Forelimb muscle (tissue), 1 donor: ENCODE measurements around the gene RAD51D. TPM values are rescaled to one million over a fixed set of nuclear protein-coding genes. Genes with fewer than 3 reads are reported as not detected.
"Not testable (repeated sequence)": the region's sequence is repeated elsewhere in the genome, so short reads cannot be mapped to it uniquely, and the experiment has no call there.

Source experiments
- DNase-seq: peaks from one replicate; pipeline ENCODE4 v3.0.0-alpha.2; 2013; ENCODE audit warnings: low read depth
- polyA plus RNA-seq: library from polyadenylated mRNA; unstranded; fragments of 120-200 nt; gene quantifications from one replicate; pipeline ENCODE4 v1.2.1, GENCODE V29; 2013; ENCODE audit not compliant: insufficient read length

The RAD51D gene
- 6.4 TPM for polyA plus RNA-seq

DNA sequence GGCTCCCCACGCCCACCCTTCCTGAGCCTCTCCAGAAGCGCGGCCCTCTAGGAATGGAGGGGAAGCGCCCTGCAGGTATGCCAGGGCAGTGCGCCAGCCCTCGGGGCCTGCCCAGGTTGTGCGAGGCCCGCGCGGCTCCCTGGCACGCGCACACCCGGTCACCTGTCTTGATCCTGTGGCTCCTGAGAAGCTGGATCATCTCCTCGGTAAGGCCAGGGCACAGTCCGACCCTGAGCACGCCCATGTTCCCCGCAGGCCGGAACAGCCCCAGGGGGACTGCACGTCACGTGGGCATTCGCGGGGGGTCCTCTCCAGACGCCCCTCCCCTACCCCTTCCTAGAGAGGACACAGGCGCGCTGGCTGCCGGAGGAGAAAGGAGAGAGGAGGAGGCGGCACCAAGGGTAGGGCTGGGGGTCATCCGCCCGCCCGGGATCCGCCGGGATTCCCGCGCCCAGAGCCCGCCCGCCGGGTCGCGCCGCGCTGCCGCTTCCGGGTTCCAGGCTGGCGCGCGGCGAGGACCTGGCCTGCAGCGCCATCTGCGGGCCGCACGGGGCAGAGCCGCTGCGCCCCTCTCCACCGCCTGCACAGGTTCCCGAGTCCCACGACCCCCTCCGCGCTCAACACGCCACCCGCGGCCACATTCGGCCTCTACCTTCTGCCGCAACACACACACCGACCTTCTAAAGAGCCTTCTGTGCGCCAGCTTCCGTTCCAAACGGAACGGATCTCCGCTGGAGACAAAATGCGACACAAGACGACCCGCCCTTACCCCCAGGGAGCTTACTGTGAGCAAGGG lies at the start of gene RAD51D:
RAD51D (minus strand) TSS at position 491 of the 796 bp plus-strand sequence; CDS start at position 244, 247 bp downstream.
- DNase-seq, result no peak

DNA sequence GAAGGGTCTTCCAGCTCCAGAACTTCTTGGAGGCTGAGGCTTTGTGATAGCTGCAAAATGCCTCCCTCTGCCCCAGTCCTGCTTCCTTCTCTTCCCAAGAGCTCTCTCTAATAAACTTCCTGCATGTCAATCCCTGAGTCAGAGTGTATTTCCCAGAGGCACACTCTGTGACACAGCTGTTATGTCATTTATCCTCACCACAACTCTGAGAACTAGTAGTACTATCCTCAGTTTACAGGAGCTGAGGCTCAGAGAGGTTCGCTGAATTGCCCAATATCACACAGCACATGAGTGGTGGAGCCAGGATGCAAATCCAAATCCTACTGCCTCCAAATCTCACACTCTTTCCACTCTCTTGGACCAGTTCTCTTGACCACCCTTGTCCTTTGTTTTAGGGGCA lies 48.0 kb upstream of the RAD51D start:
- no peak for DNase-seq

DNA sequence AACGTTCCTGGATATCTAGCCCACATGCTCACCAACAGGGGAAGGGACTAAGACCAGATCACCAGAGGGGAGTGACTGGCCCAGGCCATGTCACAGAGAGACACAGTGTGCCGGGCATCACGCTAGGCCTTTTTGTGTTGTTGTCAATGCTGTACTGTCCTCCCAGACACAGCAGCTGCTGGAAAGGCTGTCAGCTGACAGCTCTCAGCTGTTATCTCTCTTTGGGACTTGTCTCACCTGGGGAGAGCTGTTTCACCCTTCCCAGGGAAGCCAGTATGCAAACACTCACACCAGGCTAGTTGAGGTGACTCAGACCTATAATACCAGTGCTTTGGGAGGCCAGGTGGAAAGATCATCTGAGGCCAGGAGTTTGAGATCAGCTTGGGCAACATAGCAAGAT lies 47.4 kb upstream of the RAD51D start:
- DNase-seq, result no peak

DNA sequence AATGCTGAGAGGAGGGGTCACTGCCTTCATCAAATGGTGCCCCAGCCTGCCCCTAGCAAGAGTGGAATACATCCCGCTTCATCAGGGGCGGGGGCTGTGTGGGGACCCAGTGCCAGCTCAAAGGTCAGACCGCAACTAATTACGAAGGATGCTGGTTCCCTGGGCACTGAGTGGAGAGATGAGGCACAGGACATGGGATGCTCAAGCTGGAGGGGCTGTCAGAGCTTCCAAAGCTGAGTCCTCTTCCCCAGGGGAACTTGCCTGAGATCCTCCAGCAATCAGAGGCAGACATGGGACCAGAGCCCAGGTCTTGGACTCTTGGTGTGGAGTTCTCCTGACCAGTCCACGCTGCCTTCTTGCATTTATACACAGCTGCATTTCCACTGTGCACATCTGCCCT lies 46.9 kb upstream of the RAD51D start:
- DNase-seq, result no peak

DNA sequence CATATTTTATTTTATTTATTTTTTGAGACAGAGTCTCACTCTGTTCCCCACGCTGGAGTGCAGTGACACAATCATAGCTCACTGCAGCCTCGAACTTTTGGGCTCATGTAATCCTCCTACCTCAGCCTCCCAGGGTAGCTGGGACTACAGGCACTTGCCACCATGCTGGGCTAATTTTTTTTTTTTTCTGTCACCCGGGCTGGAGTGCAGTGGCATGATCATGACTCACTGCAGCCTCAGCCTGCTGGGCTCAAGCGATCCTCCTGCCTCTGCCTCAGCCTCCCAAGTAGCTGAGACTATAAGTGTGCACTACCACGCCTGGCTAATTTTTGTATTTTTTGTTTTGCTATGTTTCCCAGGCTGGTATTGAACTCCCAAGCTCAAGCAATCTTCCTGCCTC lies 45.1 kb upstream of the RAD51D start:
- no peak for DNase-seq

DNA sequence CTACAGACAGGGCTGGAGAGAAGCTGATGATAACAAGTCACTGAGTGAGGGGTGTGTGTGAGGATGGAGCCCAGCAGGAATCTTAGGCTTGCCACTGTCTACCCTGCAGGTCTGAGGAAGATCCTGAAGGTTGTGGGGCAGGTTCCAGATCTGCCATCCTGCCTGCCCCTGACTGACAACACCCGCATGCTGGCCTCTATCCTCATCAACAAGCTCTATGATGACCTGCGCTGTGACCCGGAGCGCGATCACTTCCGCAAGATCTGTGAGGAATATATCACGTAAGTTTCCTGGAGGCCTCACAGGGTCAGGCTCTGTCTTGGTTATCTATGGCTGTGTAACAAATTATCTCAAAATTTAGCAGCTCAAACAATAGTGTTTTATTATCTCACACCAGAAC lies 44.2 kb upstream of the RAD51D start:
- DNase-seq, result no peak

DNA sequence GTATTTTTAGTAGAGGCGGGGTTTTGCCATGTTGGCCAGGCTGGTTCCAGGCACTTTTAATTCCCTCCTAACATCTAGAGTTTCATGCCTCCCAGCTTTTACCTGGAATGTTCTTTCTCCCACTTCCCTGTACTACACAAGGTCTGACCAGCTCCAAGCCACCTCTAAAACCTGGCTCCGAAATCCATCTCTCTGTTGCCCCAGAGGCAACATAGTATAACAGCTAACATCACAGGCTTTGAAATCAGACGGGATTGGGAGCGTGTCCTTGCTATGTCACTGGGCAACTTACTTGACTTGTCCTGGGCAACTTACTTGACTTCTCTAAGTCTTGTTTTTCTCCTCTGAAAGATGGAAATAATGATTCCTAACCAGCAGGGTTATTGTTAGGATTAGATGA lies 43.1 kb upstream of the RAD51D start:
- DNase-seq, result no peak

DNA sequence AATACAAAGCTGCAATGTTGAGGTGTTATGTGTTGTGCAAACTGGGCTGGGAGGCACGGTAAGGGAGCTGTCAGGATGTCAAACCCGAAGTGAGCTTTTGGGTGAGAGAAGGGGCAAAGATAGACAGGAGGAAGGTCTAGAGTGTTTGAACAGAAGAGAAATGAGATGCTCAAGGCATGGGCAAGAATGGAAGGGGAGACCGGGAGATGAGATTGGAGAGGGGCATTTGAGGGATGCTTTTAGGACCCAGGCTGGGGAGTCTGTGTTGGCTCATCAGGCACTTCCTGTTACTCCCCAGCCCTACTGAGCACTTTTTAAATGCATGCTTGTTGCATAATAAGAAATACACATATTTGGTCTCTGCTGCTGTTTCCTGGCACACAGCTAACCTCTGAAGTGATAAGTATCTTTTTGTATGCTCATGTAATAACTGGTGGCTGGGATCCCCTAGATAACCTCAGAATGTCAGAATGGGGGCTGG lies 41.7 kb upstream of the RAD51D start:
- no peak for DNase-seq

DNA sequence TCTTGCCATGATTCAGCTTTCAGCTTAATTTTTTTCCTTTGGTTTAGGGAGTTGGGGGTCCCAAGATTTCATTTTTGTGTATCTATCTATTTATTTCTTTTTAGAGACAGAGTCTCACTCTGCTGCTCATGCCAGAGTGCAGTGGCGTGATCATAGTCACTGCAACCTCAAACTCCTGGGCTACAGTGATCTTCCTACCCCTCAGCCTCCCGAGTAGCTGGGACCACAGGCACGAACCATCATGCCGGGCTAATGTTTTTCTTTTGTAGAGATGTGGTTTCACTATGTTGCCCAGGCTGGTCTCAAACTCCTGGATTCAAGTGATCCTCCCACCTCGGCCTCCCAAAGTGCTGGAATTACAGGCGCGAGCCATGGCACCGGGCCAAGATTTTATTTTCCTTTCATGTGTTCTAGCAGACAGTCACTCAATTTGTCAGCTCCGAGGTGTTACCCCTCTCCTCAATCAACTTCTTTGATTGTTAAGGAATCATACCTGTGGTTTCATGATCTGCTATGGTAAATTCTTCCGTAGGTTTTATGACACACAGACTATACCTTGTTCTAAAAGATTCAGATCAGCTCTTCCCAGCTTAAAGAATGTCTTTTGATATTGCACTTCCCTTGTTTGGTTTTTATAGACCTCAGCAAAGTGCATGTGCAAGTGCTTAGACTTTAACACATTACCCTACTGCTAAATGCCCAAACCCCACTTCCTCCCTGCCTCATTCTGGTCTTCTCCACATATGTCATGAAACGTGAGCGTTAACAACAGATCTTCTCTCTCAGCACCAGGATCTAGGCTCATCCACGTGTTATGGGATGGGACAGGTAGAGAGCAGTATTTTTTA lies 40.9 kb upstream of the RAD51D start:
- no peak for DNase-seq

DNA sequence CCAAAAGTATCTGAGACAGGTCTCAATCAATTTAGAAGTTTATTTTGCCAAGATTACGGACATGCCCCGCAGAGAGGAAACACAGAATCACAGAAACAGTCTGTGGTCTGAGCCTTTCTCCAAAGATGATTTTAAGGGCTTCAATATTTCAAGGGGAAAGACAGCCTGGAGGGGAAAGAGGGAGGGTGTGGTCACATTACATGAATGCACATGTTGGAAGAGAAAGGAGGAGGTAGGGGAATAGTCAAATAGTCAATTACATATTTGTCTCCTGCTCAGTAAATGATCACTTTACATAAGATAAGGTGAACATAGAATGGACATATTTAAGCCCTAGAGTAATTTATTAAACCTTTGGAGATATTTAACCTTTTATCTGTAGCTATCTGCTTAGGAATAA lies 40.3 kb upstream of the RAD51D start:
- no peak for DNase-seq

DNA sequence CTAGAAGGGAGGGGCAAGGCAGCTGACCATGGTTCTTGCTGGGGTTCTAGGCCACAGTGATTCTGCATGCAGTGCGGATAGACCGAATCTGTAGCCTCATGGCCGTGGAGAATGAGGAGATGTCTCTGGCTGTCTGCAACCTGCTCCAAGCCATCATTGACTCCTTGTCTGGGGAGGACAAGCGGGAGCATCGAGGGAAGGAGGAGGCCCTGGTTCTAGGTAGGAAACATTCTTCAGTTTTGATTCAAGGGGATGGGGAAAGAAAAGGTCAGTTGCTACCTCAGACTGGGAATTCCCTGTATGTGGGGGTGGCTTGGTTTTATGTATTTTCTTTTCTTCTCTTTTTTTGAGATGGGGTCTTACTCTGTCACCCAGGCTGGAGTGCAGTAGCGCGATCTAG lies 35.6 kb upstream of the RAD51D start:
- no peak for DNase-seq

DNA sequence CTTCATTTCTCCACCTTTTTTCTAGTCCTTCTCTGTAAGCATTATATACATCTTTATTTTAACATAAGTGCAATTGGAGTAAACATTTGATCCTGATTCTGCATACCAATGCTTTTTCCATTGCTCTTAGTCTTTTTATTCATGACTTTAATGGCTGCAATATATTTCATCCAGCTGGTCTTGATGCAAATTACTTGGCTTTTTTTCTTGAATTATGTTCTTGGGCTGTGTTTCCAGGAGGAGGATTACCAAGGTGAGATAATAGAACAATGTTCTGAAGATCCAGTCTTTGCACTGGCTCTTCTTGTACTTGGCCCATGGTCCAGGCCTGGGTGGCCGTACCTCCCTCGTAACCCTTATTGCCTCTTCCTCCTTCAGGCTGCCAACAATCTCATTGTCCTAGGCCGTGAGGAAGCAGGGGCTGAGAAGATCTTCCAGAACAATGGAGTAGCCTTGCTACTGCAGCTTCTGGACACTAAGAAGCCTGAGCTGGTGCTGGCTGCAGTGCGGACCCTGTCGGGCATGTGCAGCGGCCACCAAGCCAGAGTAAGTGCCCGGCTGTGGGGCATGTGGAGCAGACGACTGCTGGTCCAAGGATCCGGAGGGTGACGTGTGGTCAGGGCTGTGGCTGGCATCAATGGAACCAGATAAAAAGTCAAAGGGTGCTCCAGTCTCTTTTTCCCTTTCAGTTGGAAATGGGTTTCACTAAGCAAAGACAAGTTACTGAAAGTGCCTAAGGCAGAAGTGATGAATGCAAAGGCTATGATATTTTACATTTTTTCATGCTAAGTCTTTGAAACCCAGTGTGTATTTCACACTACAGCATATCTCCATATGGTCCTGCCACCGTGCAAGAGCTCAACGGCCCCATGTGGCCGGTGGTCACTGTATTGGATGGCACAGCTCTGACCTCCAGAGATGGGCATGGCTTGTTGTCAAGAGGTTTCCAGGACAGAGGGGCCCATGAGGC lies 34.8 kb upstream of the RAD51D start:
- DNase-seq, result no peak

DNA sequence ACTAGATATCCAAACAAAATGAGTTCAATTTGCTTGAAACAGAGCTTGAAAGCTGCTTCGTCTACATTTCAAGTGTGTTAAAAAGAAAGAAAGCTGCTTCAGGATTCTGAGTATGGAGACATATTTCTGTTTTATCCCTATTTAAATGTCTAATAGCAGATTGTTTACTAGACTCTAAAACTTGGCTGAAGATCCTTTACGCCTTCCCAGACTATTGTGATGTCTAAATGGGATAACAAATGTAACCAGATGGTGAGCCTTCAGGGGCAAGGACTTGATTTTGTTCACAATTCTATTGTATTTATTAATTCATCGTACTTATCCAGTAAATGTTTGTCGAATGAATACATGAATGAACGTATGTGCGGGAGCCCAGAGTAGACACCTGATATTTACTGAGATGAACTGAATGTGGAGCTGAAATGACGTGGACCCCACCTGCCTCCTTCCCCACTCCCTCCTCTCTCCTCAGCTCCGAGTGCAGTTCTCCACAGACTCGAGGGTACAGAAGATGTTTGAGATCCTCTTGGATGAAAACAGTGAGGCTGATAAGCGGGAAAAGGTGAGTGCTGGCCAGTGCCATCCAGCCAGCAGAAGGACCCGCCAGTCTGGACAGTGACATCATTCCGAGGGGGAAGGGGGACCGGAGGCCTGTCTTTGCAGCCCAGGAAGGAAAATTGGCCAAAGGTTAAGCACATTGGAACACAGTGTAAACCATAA lies 32.9 kb upstream of the RAD51D start:
- DNase-seq, result no peak

DNA sequence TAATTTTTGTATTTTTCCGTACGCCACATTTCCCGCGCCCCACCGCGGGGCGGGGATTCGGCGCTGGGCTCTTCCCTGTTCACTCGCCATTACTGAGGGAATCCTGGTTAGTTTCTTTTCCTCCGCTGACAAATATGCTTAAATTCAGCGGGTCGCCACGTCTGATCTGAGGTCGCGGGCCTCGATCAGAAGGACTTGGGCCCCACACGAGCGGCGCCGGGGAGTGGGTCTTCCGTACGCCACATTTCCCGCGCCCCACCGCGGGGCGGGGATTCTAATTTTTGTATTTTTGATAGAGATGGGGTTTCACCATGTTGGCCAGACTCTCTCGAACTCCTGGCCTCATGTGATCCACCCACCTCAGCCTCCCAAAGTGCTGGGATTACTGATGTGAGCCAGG lies 31.4 kb upstream of the RAD51D start:
- not testable (repeated sequence) for DNase-seq

DNA sequence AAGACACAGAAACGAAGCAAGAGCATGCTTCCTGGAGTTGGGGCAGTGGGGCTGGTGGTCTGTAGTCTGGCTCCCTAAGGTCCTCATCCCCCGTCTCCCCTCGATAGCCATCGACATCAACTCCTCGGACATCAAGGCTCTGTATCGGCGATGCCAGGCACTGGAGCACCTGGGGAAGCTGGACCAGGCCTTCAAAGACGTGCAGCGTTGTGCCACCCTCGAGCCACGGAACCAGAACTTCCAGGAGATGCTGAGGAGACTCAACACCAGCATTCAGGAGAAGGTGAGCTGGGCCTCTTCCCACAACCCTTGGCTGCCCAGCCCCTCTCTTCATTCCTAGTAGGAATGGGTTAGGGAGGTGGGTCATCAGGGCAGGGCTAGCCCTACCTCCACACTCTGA lies 30.3 kb upstream of the RAD51D start:
- DNase-seq, result no peak

DNA sequence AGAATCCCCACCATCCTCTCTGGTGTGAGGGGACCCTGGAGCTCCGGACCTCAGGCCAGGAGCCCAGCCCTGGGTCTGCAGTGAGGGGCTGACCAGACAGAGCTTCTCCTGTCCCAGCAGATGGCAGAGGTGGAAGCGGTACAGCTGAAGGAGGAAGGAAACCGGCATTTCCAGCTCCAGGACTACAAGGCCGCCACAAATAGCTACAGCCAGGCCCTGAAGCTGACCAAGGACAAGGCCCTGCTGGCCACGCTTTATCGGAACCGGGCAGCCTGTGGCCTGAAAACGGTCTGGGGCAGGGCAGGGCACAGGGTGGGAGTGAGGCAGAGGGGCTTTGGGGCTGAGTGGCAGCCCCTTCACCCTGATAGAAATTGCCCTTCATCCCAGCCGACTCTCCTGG lies 28.5 kb upstream of the RAD51D start:
- DNase-seq, result no peak

DNA sequence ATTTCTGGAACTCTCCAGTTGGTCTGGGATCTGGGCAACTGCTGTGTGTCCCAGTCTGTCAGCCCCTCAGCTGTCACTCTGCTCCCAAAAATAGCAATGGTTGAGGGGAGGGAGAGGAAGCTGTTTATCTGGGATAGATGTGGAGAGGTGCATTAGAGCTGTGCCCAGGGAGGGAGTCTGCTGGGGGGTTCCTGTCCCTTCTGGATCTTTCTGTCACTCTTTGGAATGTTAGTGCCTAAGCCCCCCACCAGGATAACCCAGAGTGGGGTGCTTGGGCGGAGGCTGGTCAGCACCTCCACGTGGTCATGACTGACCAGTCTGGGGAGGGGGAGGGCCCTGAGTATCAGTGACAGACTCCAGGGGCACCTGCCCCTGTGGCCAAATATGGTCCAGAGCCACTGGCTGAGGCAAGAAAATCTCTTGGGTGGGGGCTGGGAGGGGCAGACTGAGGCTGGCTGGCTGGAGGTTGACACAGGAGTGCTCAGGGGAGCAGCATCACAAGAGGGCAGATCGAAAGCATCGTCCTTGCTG lies 27.8 kb upstream of the RAD51D start, which contains the start of gene UNC45B:
UNC45B (plus strand) TSS at position 443 of the 531 bp plus-strand sequence. CDS start 447 bp downstream, outside the sequence.
- DNase-seq, result no peak

DNA sequence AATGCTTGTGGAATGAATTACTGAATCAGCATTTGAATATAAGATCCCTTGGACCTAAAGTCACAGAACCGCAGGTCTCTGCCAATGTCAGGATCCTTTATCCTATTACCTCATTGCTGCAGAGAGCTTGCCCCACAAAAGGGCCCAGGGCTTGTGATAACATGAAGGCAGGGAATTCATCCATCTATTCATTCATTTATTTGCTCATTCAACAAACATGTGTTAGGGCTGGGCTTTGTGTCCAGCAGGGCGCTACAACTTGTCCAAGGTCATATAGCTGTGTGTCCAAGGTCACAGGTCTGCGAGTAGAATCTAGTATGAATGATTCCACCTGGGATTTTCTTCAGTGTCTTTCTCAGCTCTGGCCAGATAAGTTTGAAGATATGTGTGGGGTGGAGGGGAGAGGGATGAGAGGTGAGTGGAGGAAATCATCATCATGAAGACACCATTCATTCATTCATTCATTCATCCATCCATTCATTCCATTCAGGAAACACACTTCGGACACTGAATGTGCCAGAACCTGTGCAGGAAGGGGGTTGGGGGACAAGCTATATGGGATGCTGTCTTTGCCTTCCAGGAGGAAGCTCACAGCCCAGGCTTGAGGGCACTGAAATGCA lies 26.7 kb upstream of the RAD51D start:
- no peak for DNase-seq

DNA sequence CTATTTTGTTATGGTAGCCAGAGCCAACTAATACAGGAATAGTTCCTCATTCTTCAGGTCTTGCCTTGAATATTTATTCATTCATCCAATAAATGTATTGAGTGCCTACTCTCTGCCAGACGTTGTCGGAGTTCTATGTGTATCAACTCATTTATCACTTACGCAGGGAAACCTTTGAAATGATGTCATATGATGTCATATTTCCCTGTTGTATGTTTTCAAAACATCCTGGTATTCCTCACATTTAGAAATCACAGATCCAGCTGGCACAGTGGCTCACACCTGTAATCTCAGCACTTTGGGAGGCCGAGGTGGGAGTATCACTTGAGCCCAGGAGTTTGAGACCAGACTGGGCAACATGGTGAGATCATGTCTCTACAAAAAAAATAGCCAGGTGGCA lies 25.2 kb upstream of the RAD51D start:
- no peak for DNase-seq

DNA sequence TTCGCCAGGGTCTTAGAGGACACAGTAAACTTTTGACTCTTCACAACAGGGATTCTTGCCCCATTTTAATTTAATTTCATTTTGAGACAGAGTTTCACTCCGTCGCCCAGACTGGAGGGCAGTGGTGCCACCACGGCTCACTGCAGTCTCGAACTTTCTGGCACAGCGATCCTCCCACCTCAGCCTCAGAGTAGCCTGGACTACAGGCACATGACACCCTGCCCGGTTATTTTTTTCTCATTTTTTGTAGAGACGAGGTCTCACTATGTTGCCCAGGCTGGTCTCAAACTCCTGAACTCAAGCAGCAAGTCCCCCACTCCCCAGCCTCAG lies 22.8 kb upstream of the RAD51D start:
- no peak for DNase-seq
